HepG2 (cell line): Measurements from ENCODE around the gene SRC. TPM values are rescaled to one million over a fixed set of nuclear protein-coding genes. Genes with fewer than 3 reads are reported as not detected.
A peak's percentile ranks its signal among the peaks of the same experiment; 100 is the strongest.

Experiments
- ATAC-seq: fragments of 200-7000 bp; cut with Tn5 transposase; 3 replicates; pipeline ENCODE4 v1.9.1; 2020; ENCODE audit warnings: mild to moderate bottlenecking, moderate library complexity
- BruUV-seq: library from RNA; stranded (reverse); fragments of 400-500 nt; replicated peaks from 2 replicates; lab custom pipeline; 2021; lab: Mats Ljungman, UMichigan
- CTCF ChIA-PET: fragments of 300-600 bp; formaldehyde crosslinking; extraction: SDS; loops from one replicate; lab custom pipeline; 2021; ENCODE audit warnings: low total read pairs, inconsistent platforms, low intra/inter-chr PET ratio; lab: Yijun Ruan, JAX
- POLR2A ChIA-PET: fragments of 350-600 bp; sonication (Branson Sonifier 250); formaldehyde crosslinking; loops from one replicate; lab custom pipeline; 2020; ENCODE audit warnings: antibody characterized with exemption, inconsistent platforms; lab: Yijun Ruan, JAX
- DNase-seq: peaks from one replicate; pipeline ENCODE4 v3.0.0-alpha.2; 2015; ENCODE audit warnings: low spot score
- FAIRE-seq: peaks from 3 replicates; lab custom pipeline; 2011; peaks lifted over from hg19 to GRCh38; lab: Jason Lieb, UNC
- H2AFZ ChIP-seq: one replicate; pipeline ENCODE4 v1.6.1; 2011; ENCODE audit warnings: low read length, inconsistent platforms
- H3K27ac ChIP-seq: fragments of 300-600 bp; 3 replicates; pipeline ENCODE4 v1.8.0; 2011; ENCODE audit warnings: mixed run types, mild to moderate bottlenecking, mixed read lengths, low read length, inconsistent platforms; ENCODE audit not compliant: insufficient read depth; ENCODE audit errors: extremely low read length
- H3K27me3 ChIP-seq, 2 experiments: fragments of 200-600 bp in 1 of 2; 2 replicates in 1 of 2; 3 replicates in 1 of 2; pipeline versions ENCODE4 v1.6.0 to v1.8.0; 2011; ENCODE audit warnings: low read length in 2 of 2, mild to moderate bottlenecking in 2 of 2, moderate library complexity in 2 of 2, inconsistent platforms in 1 of 2; ENCODE audit not compliant: insufficient read depth in 2 of 2, control insufficient read depth in 1 of 2
- H3K36me3 ChIP-seq, 2 experiments: fragments of 200-600 bp in 1 of 2; replicated peaks in 1 of 2; 2 replicates in 1 of 2; 3 replicates in 1 of 2; pipeline versions ENCODE4 v1.5.1 to v1.8.0; 2011; ENCODE audit warnings: low read length in 2 of 2, inconsistent platforms in 1 of 2; ENCODE audit not compliant: insufficient read depth in 2 of 2, control insufficient read depth in 1 of 2
- H3K4me1 ChIP-seq: 2 replicates; pipeline ENCODE4 v1.5.1; 2012; ENCODE audit warnings: low read length, inconsistent platforms; ENCODE audit not compliant: insufficient read depth
- H3K4me2 ChIP-seq: 2 replicates; pipeline ENCODE4 v1.6.0; 2011; ENCODE audit warnings: low read depth, low read length, inconsistent platforms
- H3K4me3 ChIP-seq, 3 experiments: fragments of 200-600 bp in 1 of 3; sonication (generic), shearing (Covaris generic) in 1 of 3; replicated peaks in 1 of 3; 2 replicates each; pipeline ENCODE4 v1.5.1; 2011 to 2016; ENCODE audit warnings: low read length in 3 of 3, inconsistent platforms in 2 of 3, low read depth in 2 of 3, mild to moderate bottlenecking in 2 of 3, control low read depth in 1 of 3, mixed read lengths in 1 of 3; ENCODE audit not compliant: insufficient read depth in 1 of 3
- H3K79me2 ChIP-seq: one replicate; pipeline ENCODE4 v1.6.1; 2011; ENCODE audit warnings: low read length, inconsistent platforms; ENCODE audit not compliant: insufficient read depth
- H3K9ac ChIP-seq: 2 replicates; pipeline ENCODE4 v1.6.0; 2011; ENCODE audit warnings: mild to moderate bottlenecking, low read depth, low read length, inconsistent platforms; ENCODE audit not compliant: insufficient read depth
- H3K9me3 ChIP-seq: 2 replicates; pipeline ENCODE4 v1.5.1; 2012; ENCODE audit warnings: mild to moderate bottlenecking, low read length
- H4K20me1 ChIP-seq: 2 replicates; pipeline ENCODE4 v1.6.0; 2011; ENCODE audit warnings: inconsistent platforms, mild to moderate bottlenecking, low read length, moderate library complexity; ENCODE audit not compliant: insufficient read depth
- AFF4 ChIP-seq: sonication (generic); formaldehyde crosslinking; IDR thresholded peaks from 2 replicates; pipeline ENCODE4 v1.4.0; 2020; ENCODE audit warnings: missing genetic modification reagents
- CHD2 ChIP-seq: IDR thresholded peaks from 2 replicates; pipeline ENCODE4 v1.6.1; 2011; ENCODE audit warnings: low read depth, low read length, improper control_type of control experiment
- CREM ChIP-seq, 2 experiments: sonication (generic) in 1 of 2; formaldehyde crosslinking in 1 of 2; IDR thresholded peaks; 2 replicates each; pipeline versions ENCODE4 v1.4.0 to v1.6.1; 2016 to 2020; ENCODE audit warnings: antibody characterized with exemption in 1 of 2, mild to moderate bottlenecking in 1 of 2, missing genetic modification reagents in 1 of 2
- FOXM1 ChIP-seq: sonication (generic); formaldehyde crosslinking; IDR thresholded peaks from 2 replicates; pipeline ENCODE4 v1.5.0; 2020; ENCODE audit warnings: missing genetic modification reagents
- GATAD1 ChIP-seq: IDR thresholded peaks from 2 replicates; pipeline ENCODE4 v1.6.1; 2016; ENCODE audit warnings: missing genetic modification reagents, missing compliant biosample characterization
- HNRNPL ChIP-seq: fragments of 200-400 bp; formaldehyde crosslinking; IDR thresholded peaks from 2 replicates; pipeline ENCODE4 v1.6.1; 2017; ENCODE audit warnings: mild to moderate bottlenecking, low read depth, low read length
- MTERF4 ChIP-seq: sonication (generic); formaldehyde crosslinking; IDR thresholded peaks from 2 replicates; pipeline ENCODE4 v1.8.0; 2023; ENCODE audit warnings: mild to moderate bottlenecking, missing genetic modification reagents
- NCOR1 ChIP-seq: fragments of 200-600 bp; sonication (generic); IDR thresholded peaks from 2 replicates; pipeline ENCODE4 v1.7.0; 2017; ENCODE audit warnings: antibody characterized with exemption, low read length, borderline replicate concordance
- TCF7 ChIP-seq: sonication (generic); IDR thresholded peaks from 2 replicates; pipeline ENCODE4 v1.6.1; 2016; ENCODE audit warnings: antibody characterized with exemption, low read depth
- TERF1 ChIP-seq: sonication (generic); formaldehyde crosslinking; IDR thresholded peaks from 2 replicates; pipeline ENCODE4 v1.8.0; 2022; ENCODE audit warnings: mild to moderate bottlenecking, missing genetic modification reagents, moderate library complexity
- XBP1 ChIP-seq: sonication (generic); formaldehyde crosslinking; IDR thresholded peaks from 2 replicates; pipeline ENCODE4 v1.5.0; 2020; ENCODE audit warnings: missing genetic modification reagents
- ZNF33B ChIP-seq: sonication (generic); formaldehyde crosslinking; IDR thresholded peaks from 2 replicates; pipeline ENCODE4 v1.5.1; 2020; ENCODE audit warnings: mild to moderate bottlenecking, missing genetic modification reagents
- ZNF619 ChIP-seq: sonication (generic); formaldehyde crosslinking; IDR thresholded peaks from 2 replicates; pipeline ENCODE4 v1.4.0; 2020; ENCODE audit warnings: mild to moderate bottlenecking, missing genetic modification reagents
- ZXDC ChIP-seq: sonication (generic); formaldehyde crosslinking; IDR thresholded peaks from 2 replicates; pipeline ENCODE4 v1.5.0; 2020; ENCODE audit warnings: mild to moderate bottlenecking, missing genetic modification reagents
- WGBS: methylation state at CpG from one replicate; pipeline ENCODE4 v1.1.6; 2017; ENCODE audit warnings: low lambda C conversion rate; 5-methylcytosine and 5-hydroxymethylcytosine counted together
- in situ Hi-C: cut with HindIII; loops from 2 replicates; pipeline ENCODE4 v1.10.0; 2017; ENCODE audit warnings: low pct_unique_long_range_greater_than_20kb; ENCODE audit not compliant: extremely low pct_ligation_motif_present
- intact Hi-C: fragments of 100-400 bp; cut with micrococcal nuclease; formaldehyde crosslinking; loops from one replicate; pipeline ENCODE4 v1.10.0; 2022; ENCODE audit not compliant: unreplicated experiment
- polyA plus RNA-seq, 8 experiments: library from polyadenylated mRNA; depleted of rRNA in 3 of 8; stranded (reverse) in 7 of 8; unstranded in 1 of 8; fragments of >200 nt; fragmentation: Illumina TruSeq in 4 of 8; extraction: Trizol in 4 of 8; gene quantifications; 2 replicates each; pipeline versions ENCODE4 v1.2.1 to v1.2.3, GENCODE V29; 2011 to 2016; ENCODE audit warnings: low read depth in 4 of 8, missing spikeins in 1 of 8, mixed read lengths in 1 of 8; ENCODE audit not compliant: insufficient read depth in 1 of 8
- total RNA-seq, 5 experiments: library from RNA; depleted of rRNA; stranded (reverse); fragments of >200 nt; fragmentation: Illumina TruSeq; extraction: Trizol; gene quantifications; 2 replicates each; pipeline ENCODE4 v1.2.3, GENCODE V29; 2016; ENCODE audit warnings: low read depth in 1 of 5

Gene SRC
- total and polyA plus RNA-seq, 2 of the 13 experiments (the other 11 are each of a cell fraction or from before 2014, with no cell fraction given), result 54.7 to 192 TPM

GRCh38 chr20:37346535-37347346 lies 801 bp downstream of the SRC start:
- intact Hi-C loops, result no loop called here
- 21% methylated on average over 17 of the region's 22 CpGs for WGBS
- 0 out of 2 replicates have a peak, but pooled peaks have one; percentile 29 for TF ChIP-seq MTERF4 (CRISPR knock-in tag)
- no peak for TF ChIP-seq FOXM1 (CRISPR knock-in tag)
- TF ChIP-seq CHD2, result no peak
- no peak for TF ChIP-seq XBP1 (CRISPR knock-in tag)
- TF ChIP-seq AFF4 (CRISPR knock-in tag), result no peak
- no peak for TF ChIP-seq ZXDC (CRISPR knock-in tag)
- no peak for TF ChIP-seq GATAD1
- TF ChIP-seq TCF7, result no peak
- peak; percentile 90 for TF ChIP-seq ZNF619 (CRISPR knock-in tag)
- TF ChIP-seq CREM (IDR thresholded peaks at IDR 0.05), result no peak
- no peak for TF ChIP-seq CREM (CRISPR knock-in tag; IDR thresholded peaks at IDR 0.05)
- TF ChIP-seq ZNF33B (CRISPR knock-in tag), result no peak
- no peak for TF ChIP-seq TERF1
- TF ChIP-seq NCOR1, result no peak
- TF ChIP-seq HNRNPL, result peak; percentile 73; the same call in 1 of the 2 replicates

More at GRCh38 chr20:37346535-37347346, 801 bp downstream of the SRC start:
- in situ Hi-C loops, result no loop called here
- Histone ChIP-seq H3K9ac (peak overlapping the region; percentile 77), H3K4me3 (peak overlapping the region; percentile 78 to 89 (median 80); a peak in 4 of 6 replicates), H3K9me3 (no peaks in the 10 kb centered on the region), H3K79me2 (peaks cover 63% of the 10 kb centered on the region), H4K20me1 (peaks cover 52% of the 10 kb centered on the region), H3K4me2 (peak overlapping the region; percentile 72), H3K27me3 (peaks cover 0 to 5% of the 10 kb centered on the region in 2 experiments; a peak in 1 of 5 replicates), H3K27ac (peak overlapping the region; percentile 16), H3K36me3 (peaks cover 15 to 39% of the 10 kb centered on the region in 2 experiments), H3K4me1 (peaks cover 79% of the 10 kb centered on the region), H2AFZ (no peak overlapping the region)
- no peak for DNase-seq
- FAIRE-seq, result no peak
- CTCF ChIA-PET, result no interaction called here
- POLR2A ChIA-PET, result interaction anchor here (0.8 to 4.0 kb wide), 8 partner anchors 11 to 168 kb away, joined by 3 to 59 read pairs (median 36); partner anchors contain the start of genes MANBAL, MROH8 and RPN2
- BruUV-seq, result no TSS peak
- ATAC-seq, result peak; percentile 1; the same call in 1 of the 3 replicates
